NCI-H2081 (cell line): ENCODE data around the gene TEX48.

ENCODE experiments used
- DNase-seq, 2 experiments: peaks; one replicate each; lab custom pipeline; 2025; lab: John Stamatoyannopoulos, UW

The TEX48 gene

GRCh38 chr9:114666851-114667250, 15.1 kb downstream of the TEX48 start:
- DNase-seq = no peak

- no peak for DNase-seq
Observed at GRCh38 chr9:114666401-114666800, 15.6 kb downstream of the TEX48 start.

GRCh38 chr9:114664181-114664580, 17.8 kb downstream of the TEX48 start:
- DNase-seq = no peak

GRCh38 chr9:114662081-114662989, 19.7 kb downstream of the TEX48 start:
- peak; percentile 17 to 39 for DNase-seq

GRCh38 chr9:114657705-114658104, 24.3 kb downstream of the TEX48 start, which contains the start of gene TEX53:
TSS of gene TEX53 (minus strand) at chr9:114657805. CDS start at chr9:114657774, 31 bp downstream.
- DNase-seq = no peak

GRCh38 chr9:114656301-114656700, 25.7 kb downstream of the TEX48 start:
- no peak for DNase-seq

- no peak for DNase-seq
Observed at GRCh38 chr9:114655689-114656088, 26.3 kb downstream of the TEX48 start.

- DNase-seq = peak; percentile 70 to 72
Observed at GRCh38 chr9:114653556-114654159, 28.3 kb downstream of the TEX48 start.

- no peak for DNase-seq
Observed at GRCh38 chr9:114652776-114653555, 29.0 kb downstream of the TEX48 start.

GRCh38 chr9:114643896-114644295, 38.1 kb downstream of the TEX48 start:
- DNase-seq = no peak

- DNase-seq = no peak
Observed at GRCh38 chr9:114643001-114643400, 39.0 kb downstream of the TEX48 start.

- DNase-seq = no peak
Observed at GRCh38 chr9:114641967-114642366, 40.0 kb downstream of the TEX48 start.

GRCh38 chr9:114638404-114638803, 43.6 kb downstream of the TEX48 start:
- no peak for DNase-seq

- no peak for DNase-seq
Observed at GRCh38 chr9:114634387-114634786, 47.6 kb downstream of the TEX48 start.

GRCh38 chr9:114633438-114634089, 48.4 kb downstream of the TEX48 start:
- no peak for DNase-seq

GRCh38 chr9:114631166-114631565, 50.8 kb downstream of the TEX48 start:
- DNase-seq = no peak

- DNase-seq = no peak
Observed at GRCh38 chr9:114629563-114630090, 52.4 kb downstream of the TEX48 start.

- no peak for DNase-seq
Observed at GRCh38 chr9:114627553-114627952, 54.4 kb downstream of the TEX48 start.

GRCh38 chr9:114626415-114627020, 55.5 kb downstream of the TEX48 start:
- no peak for DNase-seq

- no peak for DNase-seq
Observed at GRCh38 chr9:114624677-114625076, 57.3 kb downstream of the TEX48 start.

GRCh38 chr9:114621975-114622609, 59.9 kb downstream of the TEX48 start:
- DNase-seq = no peak
